ENCODE results near the gene RAB3IL1.

DNA sequence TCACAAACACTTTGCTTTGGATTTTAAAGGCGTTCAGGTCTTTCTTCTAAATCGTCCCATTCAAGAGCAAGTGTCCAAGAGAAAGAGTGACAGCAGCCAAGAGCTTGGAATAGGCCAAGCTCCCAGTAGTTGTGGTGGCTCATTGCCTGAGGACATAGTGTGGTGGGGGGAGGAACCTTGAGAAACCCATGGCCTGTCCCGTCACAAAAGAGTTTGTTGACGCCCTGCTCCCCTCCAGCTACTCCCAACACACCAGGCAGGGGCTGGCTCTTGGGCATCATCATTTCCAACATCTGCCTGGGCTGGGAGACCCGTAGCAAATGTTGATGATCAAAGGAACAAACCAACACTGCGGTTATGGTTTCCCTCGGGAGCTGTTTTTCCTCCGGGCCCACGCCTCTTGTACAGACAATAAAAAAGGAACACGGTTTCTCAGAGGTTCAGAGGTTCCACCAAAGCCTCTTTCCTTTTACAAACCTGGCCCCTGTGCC is 46.8 kb downstream of the RAB3IL1 start:
- TF ChIP-seq, protein P1, sequence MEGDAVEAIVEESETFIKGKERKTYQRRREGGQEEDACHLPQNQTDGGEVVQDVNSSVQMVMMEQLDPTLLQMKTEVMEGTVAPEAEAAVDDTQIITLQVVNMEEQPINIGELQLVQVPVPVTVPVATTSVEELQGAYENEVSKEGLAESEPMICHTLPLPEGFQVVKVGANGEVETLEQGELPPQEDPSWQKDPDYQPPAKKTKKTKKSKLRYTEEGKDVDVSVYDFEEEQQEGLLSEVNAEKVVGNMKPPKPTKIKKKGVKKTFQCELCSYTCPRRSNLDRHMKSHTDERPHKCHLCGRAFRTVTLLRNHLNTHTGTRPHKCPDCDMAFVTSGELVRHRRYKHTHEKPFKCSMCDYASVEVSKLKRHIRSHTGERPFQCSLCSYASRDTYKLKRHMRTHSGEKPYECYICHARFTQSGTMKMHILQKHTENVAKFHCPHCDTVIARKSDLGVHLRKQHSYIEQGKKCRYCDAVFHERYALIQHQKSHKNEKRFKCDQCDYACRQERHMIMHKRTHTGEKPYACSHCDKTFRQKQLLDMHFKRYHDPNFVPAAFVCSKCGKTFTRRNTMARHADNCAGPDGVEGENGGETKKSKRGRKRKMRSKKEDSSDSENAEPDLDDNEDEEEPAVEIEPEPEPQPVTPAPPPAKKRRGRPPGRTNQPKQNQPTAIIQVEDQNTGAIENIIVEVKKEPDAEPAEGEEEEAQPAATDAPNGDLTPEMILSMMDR (IDR thresholded peaks at IDR 0.05) = no peak
- TF ChIP-seq POLR2A (IDR thresholded peaks at IDR 0.05; ENCODE audit: low read depth) = no peak
- no peak for TF ChIP-seq POLR2AphosphoS5 (IDR thresholded peaks at IDR 0.05)
